IPS-NIHi11 (cell line): ENCODE data around the gene MVB12B.

Experiments used
- DNase-seq: peaks from one replicate; pipeline ENCODE4 v3.0.0; 2012; ENCODE audit warnings: mixed read lengths, low spot score

The MVB12B gene

GRCh38 chr9:126386088-126386487, 59.5 kb downstream of the MVB12B start:
- DNase-seq: peak; percentile 53

GRCh38 chr9:126386776-126387175, 60.1 kb downstream of the MVB12B start:
- DNase-seq: no peak

GRCh38 chr9:126388964-126389708, 62.5 kb downstream of the MVB12B start:
- no peak for DNase-seq

DNA sequence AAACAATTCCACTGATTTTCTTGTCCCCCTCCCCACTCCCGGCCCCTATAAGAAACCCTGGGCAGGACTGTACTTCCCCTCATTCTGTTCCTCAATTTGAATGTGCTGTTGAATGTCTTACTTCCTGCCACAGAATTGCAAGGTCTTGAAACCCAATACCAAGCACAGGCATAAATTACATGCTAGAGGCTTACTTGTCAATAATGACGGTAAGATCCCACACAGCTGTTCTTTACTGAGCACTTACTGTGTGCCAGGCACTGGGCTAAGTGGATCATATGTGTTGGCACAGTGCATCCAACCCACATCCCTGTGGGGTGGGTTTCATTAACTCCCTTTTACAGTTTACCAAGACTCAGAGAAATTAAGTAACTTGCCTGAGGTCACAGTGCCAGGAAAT, 63.4 kb downstream of the MVB12B start:
- no peak for DNase-seq

- DNase-seq: no peak
These were observed 64.3 kb downstream of the MVB12B start for GRCh38 chr9:126390923-126391322.

- DNase-seq: no peak
These were observed 65.4 kb downstream of the MVB12B start for GRCh38 chr9:126391713-126392661.

GRCh38 chr9:126392662-126393371, 66.2 kb downstream of the MVB12B start:
- DNase-seq: no peak

GRCh38 chr9:126393876-126394275, 67.2 kb downstream of the MVB12B start:
- no peak for DNase-seq

- DNase-seq: no peak
These were observed 68.2 kb downstream of the MVB12B start for GRCh38 chr9:126394802-126395201.

- no peak for DNase-seq
These were observed 69.0 kb downstream of the MVB12B start for GRCh38 chr9:126395439-126396212.

- no peak for DNase-seq
These were observed 70.4 kb downstream of the MVB12B start for GRCh38 chr9:126397056-126397455.

DNA sequence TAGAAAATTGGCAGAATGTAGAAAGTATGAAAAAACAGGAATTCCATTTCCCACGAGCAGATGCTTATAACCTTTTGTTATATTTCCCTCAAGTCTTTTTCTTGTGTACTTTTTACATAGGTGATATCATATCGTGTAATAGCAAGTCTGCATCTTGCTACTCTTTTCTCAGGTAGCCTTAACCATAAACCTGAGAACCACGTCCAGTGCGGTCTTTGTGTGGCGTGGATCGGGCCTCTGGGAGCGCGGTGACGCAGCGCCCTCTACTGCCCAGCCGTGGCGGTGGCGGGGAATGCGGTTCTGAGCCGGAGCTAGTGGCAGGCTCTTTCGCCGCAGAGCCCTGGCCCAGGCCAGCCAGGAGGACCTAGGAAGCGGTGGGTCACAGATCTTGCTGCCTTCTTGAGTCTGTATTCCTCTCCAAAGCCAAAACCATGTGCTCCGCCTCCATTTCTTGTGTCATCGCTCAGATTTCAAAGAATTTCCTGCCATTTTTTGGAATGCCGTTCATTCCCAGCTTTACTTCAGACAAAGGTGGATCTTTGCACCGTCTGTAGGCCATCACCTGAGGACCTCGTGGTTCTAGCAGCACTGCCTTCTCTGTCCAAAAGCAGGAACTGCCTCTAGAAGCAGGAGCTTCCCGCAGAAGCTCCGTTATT, 71.9 kb downstream of the MVB12B start:
- DNase-seq: peak; percentile 91

- no peak for DNase-seq
These were observed 72.6 kb downstream of the MVB12B start for GRCh38 chr9:126399251-126399650.

GRCh38 chr9:126399789-126400188, 73.2 kb downstream of the MVB12B start:
- DNase-seq: no peak

GRCh38 chr9:126400571-126400970, 73.9 kb downstream of the MVB12B start:
- DNase-seq: no peak

DNA sequence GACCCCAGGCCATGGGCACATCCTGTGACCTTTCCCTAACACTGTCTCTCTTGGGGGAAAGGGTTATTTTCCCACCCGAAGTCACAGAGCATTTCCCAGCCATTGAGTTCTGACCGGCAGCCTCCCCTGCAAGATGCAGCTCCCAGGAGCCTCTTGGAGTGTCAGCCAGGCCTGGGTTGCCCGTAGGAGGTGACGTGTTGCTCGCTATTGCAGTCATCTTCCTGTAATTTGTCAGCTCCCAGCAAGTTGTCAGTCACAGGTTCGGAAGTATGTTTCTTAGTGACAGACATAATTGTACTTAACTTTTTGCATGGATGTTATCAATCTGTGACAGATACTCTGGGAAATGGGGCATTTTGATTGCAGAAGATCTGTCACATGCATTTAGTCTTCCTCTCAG, 74.5 kb downstream of the MVB12B start:
- DNase-seq: no peak

GRCh38 chr9:126401581-126401980, 75.0 kb downstream of the MVB12B start:
- DNase-seq: no peak

DNA sequence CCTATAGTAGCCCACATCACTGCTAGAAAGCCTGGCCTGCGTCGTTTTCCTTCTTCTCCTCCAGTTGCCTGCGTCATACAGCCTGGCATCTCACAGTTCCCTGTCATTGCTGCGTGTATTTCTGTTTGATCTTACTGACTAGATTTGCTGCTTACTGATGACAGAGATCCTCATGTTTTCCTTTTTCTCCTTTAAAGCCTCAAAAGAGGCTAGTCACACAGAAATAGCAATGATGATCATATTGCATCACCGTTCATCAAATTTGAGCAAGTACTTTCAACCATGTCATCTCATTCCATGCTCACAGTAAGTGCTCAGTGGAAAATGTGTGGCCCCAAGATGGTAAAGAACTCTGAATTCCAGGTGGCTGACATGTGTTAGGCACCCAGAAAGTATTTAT, 76.8 kb downstream of the MVB12B start:
- DNase-seq: no peak

GRCh38 chr9:126404459-126404858, 77.8 kb downstream of the MVB12B start:
- DNase-seq: no peak

GRCh38 chr9:126406075-126406667, 79.5 kb downstream of the MVB12B start:
- no peak for DNase-seq
